ENCODE measurements around the gene MTREX. TPM values are rescaled to one million over a fixed set of nuclear protein-coding genes. Genes with fewer than 3 reads are reported as not detected.

MTREX gene
- total and polyA plus RNA-seq, 2 donors (not counting 1 experiment from before 2014, with no cell fraction given) = 7.9 to 94.0 TPM

GRCh38 chr5:55333811-55334210, 26.0 kb downstream of the MTREX start:
- Histone ChIP-seq H2AFZ (ENCODE audit: insufficient read depth, low read depth, low read length, poor library complexity, severe bottlenecking) (no peak overlapping the region), H3K79me2 (ENCODE audit: control insufficient read depth, insufficient read depth, low read length) (peaks cover 42% of the 10 kb centered on the region), H3K4me1 (ENCODE audit: control insufficient read depth in 2 of 2, insufficient read depth in 2 of 2, low read length in 2 of 2) (peaks cover 3 to 7% of the 10 kb centered on the region in 2 donors), H3K27me3 (replicated peaks in 1 of 4; ENCODE audit: control extremely low read depth in 1 of 4, control insufficient read depth in 3 of 4, insufficient read depth in 4 of 4, low read length in 3 of 4) (no peaks in the 10 kb centered on the region), H3K27ac (ENCODE audit: low read length in 2 of 2) (no peak overlapping the region), H3K9ac (ENCODE audit: low read length) (no peak overlapping the region), H4K20me1 (ENCODE audit: control insufficient read depth, insufficient read depth, low read length, poor library complexity, severe bottlenecking) (no peaks in the 10 kb centered on the region), H3K36me3 (replicated peaks in 1 of 2; ENCODE audit: control extremely low read depth in 1 of 2, control insufficient read depth in 1 of 2, extremely low read depth in 1 of 2, insufficient read depth in 2 of 2, low read length in 1 of 2) (peaks cover 17 to 56% of the 10 kb centered on the region in 2 experiments), H3K4me2 (replicated peaks; ENCODE audit: low read depth, low read length, poor library complexity, severe bottlenecking) (no peak overlapping the region), H3K4me3 (ENCODE audit: control extremely low read depth in 1 of 5, extremely low read depth in 1 of 5, insufficient read depth in 1 of 5, low read depth in 2 of 5, low read length in 4 of 5) (no peak overlapping the region), H3K9me3 (ENCODE audit: control extremely low read depth in 1 of 3, control insufficient read depth in 2 of 3, insufficient read depth in 1 of 3, low read length in 2 of 3) (no peaks in the 10 kb centered on the region)
- Mint-ChIP-seq H3K4me3 (no peak overlapping the region), H3K27ac (no peak overlapping the region), H3K27me3 (no peaks in the 10 kb centered on the region), H3K9me3 (ENCODE audit: insufficient read depth) (no peaks in the 10 kb centered on the region), H3K4me1 (peaks cover 21% of the 10 kb centered on the region)
- POLR2A ChIA-PET = no interaction called here
- DNase-seq = no peak
- no peak for ATAC-seq (ENCODE audit: low read depth)
- intact Hi-C loops (cut with micrococcal nuclease) = loop anchor here (1.0 kb wide), 1 partner anchor 10 kb away; no protein-coding TSS in a partner anchor
- 100% methylated on average over 1 of the region's 2 CpGs for WGBS (ENCODE audit: insufficient coverage)
- CTCF ChIA-PET = no interaction called here
- no peak for TF ChIP-seq CTCF (IDR thresholded peaks at IDR 0.05)
- no peak for TF ChIP-seq EZH2 (IDR thresholded peaks at IDR 0.05; ENCODE audit: borderline replicate concordance, insufficient read depth, low read depth, low read length, poor library complexity, severe bottlenecking)

- no peak for ATAC-seq (ENCODE audit: low read depth)
- Histone ChIP-seq H3K27ac (ENCODE audit: low read length in 2 of 2) (peak overlapping the region in 1 of 2 donors; percentile 60), H3K36me3 (replicated peaks in 1 of 2; ENCODE audit: control extremely low read depth in 1 of 2, control insufficient read depth in 1 of 2, extremely low read depth in 1 of 2, insufficient read depth in 2 of 2, low read length in 1 of 2) (peaks cover 14 to 29% of the 10 kb centered on the region in 2 experiments), H3K4me1 (ENCODE audit: control insufficient read depth in 2 of 2, insufficient read depth in 2 of 2, low read length in 2 of 2) (peaks cover 5 to 9% of the 10 kb centered on the region in 2 donors), H3K9me3 (ENCODE audit: control extremely low read depth in 1 of 3, control insufficient read depth in 2 of 3, insufficient read depth in 1 of 3, low read length in 2 of 3) (no peaks in the 10 kb centered on the region), H3K4me2 (replicated peaks; ENCODE audit: low read depth, low read length, poor library complexity, severe bottlenecking) (peak overlapping the region; percentile 26), H4K20me1 (ENCODE audit: control insufficient read depth, insufficient read depth, low read length, poor library complexity, severe bottlenecking) (no peaks in the 10 kb centered on the region), H2AFZ (ENCODE audit: insufficient read depth, low read depth, low read length, poor library complexity, severe bottlenecking) (peak overlapping the region; percentile 18), H3K27me3 (replicated peaks in 1 of 4; ENCODE audit: control extremely low read depth in 1 of 4, control insufficient read depth in 3 of 4, insufficient read depth in 4 of 4, low read length in 3 of 4) (no peaks in the 10 kb centered on the region), H3K9ac (ENCODE audit: low read length) (no peak overlapping the region), H3K79me2 (ENCODE audit: control insufficient read depth, insufficient read depth, low read length) (peaks cover 19% of the 10 kb centered on the region), H3K4me3 (ENCODE audit: control extremely low read depth in 1 of 5, extremely low read depth in 1 of 5, insufficient read depth in 1 of 5, low read depth in 2 of 5, low read length in 4 of 5) (no peak overlapping the region)
- ChIA-PET POLR2A (interaction anchor here (0.7 kb wide), 1 partner anchor 28 kb away, joined by 9 read pairs; no protein-coding TSS in a partner anchor), CTCF (no interaction called here)
- TF ChIP-seq CTCF (IDR thresholded peaks at IDR 0.05) (no peak), EZH2 (IDR thresholded peaks at IDR 0.05; ENCODE audit: borderline replicate concordance, insufficient read depth, low read depth, low read length, poor library complexity, severe bottlenecking) (no peak)
- peaks cover 17% of the 10 kb centered on the region for H3K4me1 Mint-ChIP-seq
- no peak for DNase-seq
- no peak overlapping the region for H3K27ac Mint-ChIP-seq
- no peaks in the 10 kb centered on the region for H3K27me3 Mint-ChIP-seq
- H3K9me3 Mint-ChIP-seq (ENCODE audit: insufficient read depth) = no peaks in the 10 kb centered on the region
- H3K4me3 Mint-ChIP-seq = peak overlapping the region; percentile 40
- WGBS (ENCODE audit: insufficient coverage) = no CpG with 5 or more reads among the region's 2 CpGs
- intact Hi-C loops (cut with micrococcal nuclease) = no loop called here
These were observed 30.4 kb downstream of the MTREX start for GRCh38 chr5:55338092-55338613.

Data from B cell (primary cell).